Stimulated activated CD4-positive, alpha-beta T cell treated with anti-CD3 and anti-CD28 coated beads, Interleukin-4, amount 100 ng/mL, for 24 hours (primary cell): ENCODE measurements around the gene CAND2.
"Not testable (repeated sequence)": the region's sequence is repeated elsewhere in the genome, so short reads cannot be mapped to it uniquely, and the experiment has no call there.

Experiments used
- DNase-seq: peaks from one replicate; pipeline ENCODE4 v3.0.0-alpha.2; 2020

The CAND2 gene

GRCh38 chr3:12866836-12867235 is 70.4 kb downstream of the CAND2 start:
- DNase-seq, result no peak

- DNase-seq, result peak; percentile 66
These were observed 71.9 kb downstream of the CAND2 start for GRCh38 chr3:12868039-12869034.

DNA sequence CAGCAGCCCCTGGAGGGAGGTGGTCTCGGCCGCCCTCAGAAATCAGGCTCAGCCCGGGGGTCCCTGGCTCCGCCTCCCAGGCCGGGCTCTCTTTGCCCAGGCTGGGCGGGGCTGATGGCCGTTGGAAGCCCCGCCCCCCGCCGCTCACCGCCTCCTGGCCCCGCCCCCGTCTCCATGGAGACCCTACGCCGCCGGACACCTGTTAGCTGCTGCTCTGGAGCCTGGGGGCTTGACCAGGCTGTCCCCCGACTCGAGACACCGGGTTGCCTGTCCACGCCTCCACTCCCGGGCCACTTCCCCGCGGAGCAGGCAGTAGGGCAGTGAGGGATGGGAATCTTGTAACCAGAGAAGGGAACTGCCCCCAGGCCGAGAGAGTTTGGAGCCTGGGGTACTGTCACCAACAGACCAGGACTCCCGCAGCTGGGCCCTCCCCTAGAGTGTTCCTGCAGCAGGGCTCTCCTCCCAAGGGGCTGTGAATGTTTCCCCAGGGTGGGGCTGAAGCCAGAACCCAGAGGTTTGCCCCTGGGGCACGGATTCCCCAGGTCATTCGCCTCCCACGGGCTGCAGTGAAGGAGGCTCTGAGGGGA is 72.6 kb downstream of the CAND2 start:
- DNase-seq, result peak; percentile 37

DNA sequence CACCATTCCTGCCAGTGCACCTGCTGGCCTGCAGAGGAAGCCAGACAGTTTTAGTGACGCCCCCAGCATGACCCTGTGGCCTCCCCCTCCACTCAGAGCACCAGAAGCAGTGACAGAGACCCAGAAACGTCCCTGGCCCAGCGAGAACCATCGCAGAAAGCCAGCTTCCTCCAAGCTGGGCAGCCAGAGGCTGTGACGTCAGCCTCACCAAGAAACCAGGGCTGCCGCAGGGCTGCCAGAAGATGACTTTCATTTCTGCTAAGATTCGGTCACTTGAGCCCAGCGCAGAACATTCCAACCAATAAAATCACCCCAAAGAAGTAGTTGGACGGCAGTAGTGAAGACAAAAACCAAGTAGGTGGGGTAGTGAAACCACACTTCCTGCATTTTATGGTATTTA is 74.5 kb downstream of the CAND2 start:
- DNase-seq, result no peak

DNA sequence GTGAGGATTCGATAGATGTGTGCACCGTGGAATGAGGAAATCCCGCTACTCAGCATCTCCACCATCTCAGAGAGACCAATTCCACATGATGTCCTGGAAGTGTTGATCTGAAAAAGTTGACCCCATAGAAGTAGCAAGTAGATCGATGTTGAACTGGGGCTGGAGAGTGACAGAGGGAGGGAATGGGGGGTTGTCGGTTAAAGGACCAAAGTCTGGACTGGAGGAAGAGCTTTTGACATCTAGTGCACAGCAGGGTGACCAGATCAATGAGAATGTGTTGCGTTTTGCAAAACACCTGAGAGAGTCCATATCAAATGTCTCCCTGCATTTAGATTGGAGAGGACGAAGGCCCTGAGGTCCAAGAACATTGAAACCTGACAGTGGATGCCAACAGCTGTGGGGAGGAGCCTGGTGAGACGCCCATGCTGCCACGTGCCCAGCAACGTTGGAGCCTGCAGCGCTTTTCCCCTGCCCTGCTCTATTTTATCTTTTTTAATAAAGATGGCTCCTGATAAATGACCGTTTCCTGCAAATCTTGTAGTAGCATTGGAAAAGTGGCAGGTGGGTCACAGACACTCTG is 75.0 kb downstream of the CAND2 start:
- DNase-seq, result no peak

- DNase-seq, result no peak
These were observed 79.7 kb downstream of the CAND2 start for GRCh38 chr3:12875857-12876836.

DNA sequence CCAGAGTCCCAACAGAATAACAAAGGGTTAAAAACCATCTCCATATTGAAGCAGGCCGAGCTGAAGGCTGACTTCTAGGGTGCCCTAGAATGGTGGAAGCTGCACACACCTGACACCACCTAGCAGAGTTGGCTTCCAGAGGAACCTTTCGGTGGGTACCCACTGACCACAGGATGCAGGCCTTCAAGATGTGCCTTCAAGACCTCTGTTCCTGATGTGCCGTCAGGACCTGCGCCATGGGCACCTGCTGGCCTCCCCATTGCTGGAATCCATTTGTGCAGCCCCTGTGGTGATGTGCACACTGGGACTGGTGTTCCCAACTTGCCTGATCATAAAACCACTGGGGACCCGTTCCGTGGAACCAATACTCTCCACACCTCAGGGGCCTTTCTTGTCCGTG is 80.6 kb downstream of the CAND2 start:
- DNase-seq, result no peak

DNA sequence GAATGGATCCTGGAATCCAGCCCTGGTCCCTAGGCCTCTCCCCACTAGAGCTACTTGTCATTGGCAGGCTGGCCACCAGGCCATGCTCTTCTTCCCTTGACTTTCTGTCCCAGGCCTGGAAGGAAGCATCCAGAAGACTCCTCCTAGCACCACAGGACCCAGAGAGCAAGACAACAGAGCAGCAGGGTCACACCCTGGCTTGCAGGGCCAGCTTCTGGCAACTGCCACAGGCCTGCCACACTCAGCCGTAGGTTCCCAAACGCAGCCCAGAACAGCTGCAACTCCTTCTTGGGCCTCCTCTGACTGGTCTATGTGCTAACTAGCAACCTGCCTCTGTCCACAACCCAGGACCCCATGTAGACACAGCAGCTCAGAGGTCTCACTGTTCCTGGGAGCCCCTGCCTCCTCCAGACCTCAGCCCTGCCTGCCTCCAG is 81.7 kb downstream of the CAND2 start:
- DNase-seq, result no peak

GRCh38 chr3:12878758-12879157 is 82.3 kb downstream of the CAND2 start:
- DNase-seq, result not testable (repeated sequence)

- DNase-seq, result no peak
These were observed 82.8 kb downstream of the CAND2 start for GRCh38 chr3:12879191-12879815.

DNA sequence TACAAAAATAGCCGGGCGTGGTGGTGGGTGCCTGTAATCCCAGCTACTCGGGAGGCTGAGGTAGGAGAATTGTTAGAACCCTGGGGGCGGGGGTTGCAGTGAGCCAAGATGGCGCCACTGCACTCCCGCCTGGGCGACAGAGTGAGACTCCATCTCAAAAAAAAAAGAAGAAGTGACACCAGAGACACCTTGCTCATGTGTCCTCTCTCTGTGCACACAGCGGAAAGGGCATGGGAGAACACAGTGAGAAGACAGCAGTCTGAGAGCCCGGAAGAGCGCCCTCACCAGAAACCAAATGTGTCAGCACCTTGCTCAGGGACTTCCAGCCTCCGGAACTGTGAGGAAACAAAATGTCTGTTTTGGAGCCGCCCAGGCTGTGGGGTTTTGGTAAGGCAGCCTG is 85.4 kb downstream of the CAND2 start:
- not testable (repeated sequence) for DNase-seq

DNA sequence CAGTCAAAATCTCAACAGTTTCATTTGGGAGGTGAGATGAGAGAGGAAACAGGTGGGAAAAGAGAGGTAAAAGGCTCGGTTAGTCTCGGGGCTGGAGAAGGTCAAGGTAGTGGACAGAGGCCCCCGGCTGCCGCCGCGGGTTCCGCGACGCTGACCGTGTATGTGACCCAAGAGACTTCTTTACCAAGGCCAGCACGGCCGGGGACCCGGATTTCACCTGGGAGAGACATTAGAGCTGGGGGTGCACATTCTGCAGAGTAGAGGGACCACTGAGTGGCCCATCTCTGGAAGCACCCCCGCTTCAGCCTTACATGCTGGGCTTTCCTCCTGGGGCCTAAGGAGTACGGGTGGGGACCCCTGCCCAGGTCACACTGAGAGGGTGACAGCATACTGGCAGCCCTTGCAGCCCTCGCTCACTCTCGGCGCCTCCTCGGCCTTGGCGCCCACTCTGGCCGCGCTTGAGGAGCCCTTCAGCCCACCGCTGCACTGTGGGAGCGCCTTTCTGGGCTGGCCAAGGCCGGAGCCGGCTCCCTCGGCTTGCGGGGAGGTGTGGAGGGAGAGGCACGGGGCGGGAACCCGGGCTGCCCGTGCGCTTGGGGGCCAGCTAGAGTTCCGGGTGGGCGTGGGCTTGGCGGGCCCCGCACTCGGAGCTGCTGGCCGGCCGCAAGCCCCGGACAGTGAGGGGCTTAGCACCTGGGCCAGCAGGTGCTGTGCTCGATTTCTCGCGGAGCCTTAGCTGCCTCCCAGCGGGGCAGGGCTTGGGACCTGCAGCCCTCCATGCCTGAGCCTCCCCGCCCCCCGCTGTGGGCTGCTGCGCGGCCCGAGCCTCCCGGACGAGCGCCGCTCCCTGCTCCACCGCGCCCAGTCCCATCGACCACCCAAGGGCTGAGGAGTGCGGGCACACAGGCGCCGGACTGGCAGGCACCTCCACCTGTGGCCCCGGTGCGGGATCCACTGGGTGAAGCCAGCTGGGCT is 86.1 kb downstream of the CAND2 start:
- no peak for DNase-seq

DNA sequence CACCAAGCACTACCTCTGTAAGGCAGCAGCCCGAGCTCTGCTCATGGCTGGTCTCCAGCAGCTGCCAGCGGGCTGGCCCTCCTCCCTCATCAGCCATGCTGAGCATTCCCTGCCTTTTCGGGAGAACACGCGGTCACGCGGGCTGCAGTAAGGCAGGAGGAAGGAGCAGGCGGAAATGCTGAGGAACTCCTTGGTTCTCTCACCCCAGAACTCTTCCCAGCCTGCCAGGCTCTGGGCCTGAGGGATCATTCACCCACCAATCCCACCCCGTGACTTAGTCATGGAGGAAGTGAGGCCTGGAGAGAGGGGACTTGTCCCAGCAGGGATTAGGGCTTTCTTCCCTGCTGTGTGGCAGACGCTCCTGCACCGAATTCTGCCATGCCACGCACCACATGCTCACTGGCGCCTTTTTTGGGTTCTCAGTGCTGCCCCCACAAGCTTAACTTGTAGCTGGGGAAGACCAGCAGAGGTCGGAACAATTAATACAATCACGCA is 87.8 kb downstream of the CAND2 start:
- DNase-seq, result no peak
